Breast epithelium (tissue), 4 donors: Measurements from ENCODE around the gene MTRF1. TPM values are rescaled to one million over a fixed set of nuclear protein-coding genes. Genes with fewer than 3 reads are reported as not detected.
A peak's percentile ranks its signal among the peaks of the same experiment; 100 is the strongest.

Experiments used
- DNase-seq, 2 donors: peaks; one replicate each; pipeline ENCODE4 v3.0.0-alpha.2; 2019; ENCODE audit warnings: low spot score in 2 of 2
- H3K27ac ChIP-seq, 2 donors: fragments of 200-600 bp; sonication (generic) in 1 of 2; one replicate each; pipeline ENCODE4 v1.5.1; 2016 to 2019; ENCODE audit warnings: mild to moderate bottlenecking in 1 of 2
- H3K27me3 ChIP-seq, 2 donors: fragments of 200-600 bp; sonication (generic) in 1 of 2; one replicate each; pipeline versions ENCODE4 v1.5.1 to v1.6.0; 2017 to 2019; ENCODE audit warnings: control low read depth in 1 of 2, mild to moderate bottlenecking in 1 of 2
- H3K36me3 ChIP-seq: fragments of 200-600 bp; one replicate; pipeline ENCODE4 v1.5.1; 2019
- H3K4me1 ChIP-seq, 2 donors: fragments of 200-600 bp; sonication (generic); one replicate each; pipeline ENCODE4 v1.5.1; 2016 to 2019; ENCODE audit warnings: control low read depth in 1 of 2
- H3K4me3 ChIP-seq, 3 donors: fragments of 200-600 bp; sonication (generic); 1 replicate in 2 of 3; 2 replicates in 1 of 3; pipeline ENCODE4 v1.5.1; 2016 to 2019; ENCODE audit warnings: mild to moderate bottlenecking in 3 of 3, moderate library complexity in 2 of 3
- H3K9me3 ChIP-seq, 2 donors: fragments of 200-600 bp; sonication (generic) in 1 of 2; one replicate each; pipeline ENCODE4 v1.5.1; 2016 to 2019; ENCODE audit warnings: control low read depth in 1 of 2
- POLR2A ChIP-seq: fragments of 450-650 bp; IDR thresholded peaks from one replicate; pipeline ENCODE4 v1.6.1; 2016; ENCODE audit warnings: antibody characterized with exemption, mild to moderate bottlenecking, moderate library complexity
- POLR2AphosphoS5 ChIP-seq, 3 donors: sonication (generic); formaldehyde crosslinking; IDR thresholded peaks; one replicate each; pipeline ENCODE4 v1.6.1; 2017; ENCODE audit warnings: antibody characterized with exemption in 3 of 3
- intact Hi-C: fragments of 100-400 bp; cut with DNase I; formaldehyde crosslinking; loops from one replicate; pipeline ENCODE4 v1.15.1; 2023; ENCODE audit warnings: low total_unique reads
- total RNA-seq, 3 donors: library from RNA; depleted of rRNA; stranded (reverse); fragments of >200 nt; gene quantifications; one replicate each; pipeline ENCODE4 v1.1.0, GENCODE V29; 2016
- TF ChIP-seq, protein P1 (sequence below), 3 donors: fragments of 450-650 bp; IDR thresholded peaks; one replicate each; pipeline ENCODE4 v1.5.1; 2016 to 2017; ENCODE audit warnings: antibody characterized with exemption in 3 of 3, mild to moderate bottlenecking in 3 of 3, moderate library complexity in 3 of 3

MTRF1 gene
- total RNA-seq, 3 donors from 2014 or later, result 10.4 to 18.6 (median 12.8) TPM

DNA sequence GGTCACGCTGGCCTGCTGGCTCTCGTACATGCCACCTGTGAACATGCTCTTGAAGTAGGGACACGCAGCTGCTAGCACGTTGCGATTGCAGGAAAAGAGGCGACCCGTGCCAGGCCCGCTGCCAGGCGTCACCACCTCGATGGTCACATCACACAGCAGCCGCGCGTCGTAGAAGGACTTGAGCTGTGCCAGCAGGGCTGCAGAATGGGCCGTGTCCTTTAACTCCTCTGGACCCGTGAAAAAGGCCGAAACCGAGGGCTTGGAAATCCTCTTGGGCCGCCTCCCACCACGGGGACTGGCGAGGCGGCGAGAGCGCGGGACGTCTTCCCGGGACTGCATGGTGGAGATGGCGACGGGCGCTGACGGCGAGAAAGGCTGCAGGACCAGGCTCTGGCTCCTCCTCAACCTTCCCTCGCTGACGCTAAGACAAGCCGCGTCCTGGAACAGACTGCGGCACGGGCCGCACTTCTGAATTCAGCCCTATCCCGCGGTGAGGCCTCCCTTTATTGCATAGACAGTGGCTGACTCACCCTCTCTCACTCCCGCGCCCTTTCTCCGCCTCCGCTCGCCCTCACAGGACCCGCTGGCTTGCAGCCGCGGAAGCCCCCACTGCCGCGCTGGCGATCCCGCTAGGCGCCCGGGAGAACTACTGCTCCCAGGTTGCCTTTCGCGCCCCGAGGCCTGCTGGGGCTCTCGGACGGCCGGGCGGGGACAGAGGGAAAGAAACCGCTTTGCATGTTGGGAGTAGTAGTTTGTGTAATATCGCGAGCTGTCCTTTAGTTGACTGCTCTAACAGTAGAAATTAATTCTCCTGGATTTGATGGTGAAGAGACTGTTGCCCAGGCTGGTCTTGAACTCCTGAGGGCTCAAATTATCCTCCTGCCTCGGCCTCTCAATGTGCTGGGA is 69.2 kb downstream of the MTRF1 start, which contains the start of gene KBTBD7:
Gene KBTBD7 (minus strand): TSS at position 651 of the 906 bp plus-strand sequence. CDS start 312 bp downstream, at position 339.
- intact Hi-C loops, result no loop called here

DNA sequence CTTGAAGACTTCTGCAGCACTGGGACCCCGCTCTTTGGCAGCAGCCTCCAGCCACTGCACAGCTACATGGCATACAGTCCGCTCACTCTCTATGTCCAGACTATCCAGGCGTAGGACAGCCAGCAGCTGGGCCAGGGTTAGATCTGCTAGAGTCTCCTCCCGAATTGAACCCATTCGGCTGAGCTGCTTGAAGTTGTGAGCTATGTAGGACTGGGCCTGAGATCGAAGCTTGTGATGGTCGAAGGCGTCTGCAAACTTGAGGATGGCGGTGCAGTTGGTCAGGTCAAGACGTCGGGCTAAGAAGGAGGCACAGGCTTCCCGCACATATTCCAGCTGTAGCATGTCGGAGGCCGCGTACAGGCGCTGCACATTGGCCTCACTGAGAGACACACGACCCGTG is 69.9 kb downstream of the MTRF1 start:
- H3K27ac ChIP-seq, result no peak overlapping the region
- no peak for DNase-seq
- no peak for TF ChIP-seq POLR2AphosphoS5 (IDR thresholded peaks at IDR 0.05)
- TF ChIP-seq, protein P1, sequence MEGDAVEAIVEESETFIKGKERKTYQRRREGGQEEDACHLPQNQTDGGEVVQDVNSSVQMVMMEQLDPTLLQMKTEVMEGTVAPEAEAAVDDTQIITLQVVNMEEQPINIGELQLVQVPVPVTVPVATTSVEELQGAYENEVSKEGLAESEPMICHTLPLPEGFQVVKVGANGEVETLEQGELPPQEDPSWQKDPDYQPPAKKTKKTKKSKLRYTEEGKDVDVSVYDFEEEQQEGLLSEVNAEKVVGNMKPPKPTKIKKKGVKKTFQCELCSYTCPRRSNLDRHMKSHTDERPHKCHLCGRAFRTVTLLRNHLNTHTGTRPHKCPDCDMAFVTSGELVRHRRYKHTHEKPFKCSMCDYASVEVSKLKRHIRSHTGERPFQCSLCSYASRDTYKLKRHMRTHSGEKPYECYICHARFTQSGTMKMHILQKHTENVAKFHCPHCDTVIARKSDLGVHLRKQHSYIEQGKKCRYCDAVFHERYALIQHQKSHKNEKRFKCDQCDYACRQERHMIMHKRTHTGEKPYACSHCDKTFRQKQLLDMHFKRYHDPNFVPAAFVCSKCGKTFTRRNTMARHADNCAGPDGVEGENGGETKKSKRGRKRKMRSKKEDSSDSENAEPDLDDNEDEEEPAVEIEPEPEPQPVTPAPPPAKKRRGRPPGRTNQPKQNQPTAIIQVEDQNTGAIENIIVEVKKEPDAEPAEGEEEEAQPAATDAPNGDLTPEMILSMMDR (IDR thresholded peaks at IDR 0.05), result no peak
- TF ChIP-seq POLR2A, result no peak

More for the DNA sequence above, 69.2 kb downstream of the MTRF1 start, which contains the start of gene KBTBD7:
- no peaks in the 10 kb centered on the region for H3K4me1 ChIP-seq
- H3K9me3 ChIP-seq, result no peaks in the 10 kb centered on the region
- peak within 1 kb of the TSS; percentile 71 to 83 (median 77) for H3K4me3 ChIP-seq
- no peaks in the 10 kb centered on the region for H3K36me3 ChIP-seq
- peak within 1 kb of the TSS; percentile 86 for H3K27ac ChIP-seq
- no peaks in the 10 kb centered on the region for H3K27me3 ChIP-seq
- DNase-seq, result peak; percentile 85 to 86
- TF ChIP-seq POLR2AphosphoS5 (IDR thresholded peaks at IDR 0.05), result peak; percentile 62 to 70 (median 67)
- TF ChIP-seq, protein P1 (IDR thresholded peaks at IDR 0.05), result peak in 1 of 3 donors; percentile 29
- peak; percentile 35 for TF ChIP-seq POLR2A

DNA sequence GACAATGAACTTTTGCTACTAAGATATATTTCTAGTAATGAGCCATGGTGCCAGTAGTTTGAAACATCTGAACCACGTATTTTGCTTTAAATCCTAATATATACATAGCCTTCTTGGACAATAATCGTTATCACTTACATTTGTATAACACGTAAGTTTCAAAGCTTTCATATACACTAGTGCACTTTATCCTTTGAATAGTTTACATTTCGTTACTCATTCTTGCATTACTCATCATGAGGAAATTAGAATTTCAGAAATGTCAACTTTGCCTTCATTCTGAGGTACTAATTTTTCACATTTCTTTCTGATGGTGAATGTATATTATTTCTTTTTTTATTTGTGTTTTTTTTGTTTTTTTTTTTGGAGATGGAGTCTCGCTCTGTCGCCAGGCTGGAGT is 74.8 kb downstream of the MTRF1 start:
- H3K4me1 ChIP-seq, result no peaks in the 10 kb centered on the region
- H3K27ac ChIP-seq, result no peak overlapping the region
- H3K27me3 ChIP-seq, result no peaks in the 10 kb centered on the region
- H3K4me3 ChIP-seq, result no peak overlapping the region
- no peak for DNase-seq
- intact Hi-C loops, result no loop called here
- no peaks in the 10 kb centered on the region for H3K9me3 ChIP-seq
- TF ChIP-seq, protein P1 (IDR thresholded peaks at IDR 0.05), result no peak
- TF ChIP-seq POLR2A (no peak), POLR2AphosphoS5 (IDR thresholded peaks at IDR 0.05) (no peak)
- no peaks in the 10 kb centered on the region for H3K36me3 ChIP-seq

More for the DNA sequence above, 69.9 kb downstream of the MTRF1 start:
- Histone ChIP-seq H3K4me3 (peak overlapping the region; percentile 71 to 83 (median 77)), H3K36me3 (no peaks in the 10 kb centered on the region), H3K4me1 (no peaks in the 10 kb centered on the region), H3K9me3 (no peaks in the 10 kb centered on the region), H3K27me3 (no peaks in the 10 kb centered on the region)
- intact Hi-C loops, result no loop called here

DNA sequence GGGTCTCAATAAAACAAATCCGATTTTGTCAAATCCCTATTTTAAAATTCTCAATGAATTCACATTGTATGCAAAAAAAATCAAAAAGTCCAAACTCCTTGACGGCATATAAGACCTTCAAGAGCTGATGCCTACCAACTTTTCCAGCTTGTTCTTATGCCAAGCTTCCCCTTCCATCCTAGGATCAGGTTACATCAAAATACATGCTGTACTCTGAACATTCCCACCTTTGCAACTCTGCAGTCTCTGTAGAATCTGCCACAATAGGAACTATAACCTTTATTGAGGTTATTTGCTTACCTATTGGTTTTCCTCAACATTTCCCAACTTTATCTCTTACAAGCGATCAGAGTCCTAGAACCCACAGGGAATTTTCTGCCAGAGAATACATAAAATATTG is 76.9 kb downstream of the MTRF1 start:
- no peak for DNase-seq
- H3K9me3 ChIP-seq, result no peaks in the 10 kb centered on the region
- H3K4me3 ChIP-seq, result no peak overlapping the region
- H3K27ac ChIP-seq, result no peak overlapping the region
- intact Hi-C loops, result no loop called here
- H3K36me3 ChIP-seq, result no peaks in the 10 kb centered on the region
- TF ChIP-seq POLR2AphosphoS5 (IDR thresholded peaks at IDR 0.05), result no peak
- no peak for TF ChIP-seq POLR2A
- TF ChIP-seq, protein P1 (IDR thresholded peaks at IDR 0.05), result no peak
- H3K4me1 ChIP-seq, result no peaks in the 10 kb centered on the region
- H3K27me3 ChIP-seq, result no peaks in the 10 kb centered on the region

DNA sequence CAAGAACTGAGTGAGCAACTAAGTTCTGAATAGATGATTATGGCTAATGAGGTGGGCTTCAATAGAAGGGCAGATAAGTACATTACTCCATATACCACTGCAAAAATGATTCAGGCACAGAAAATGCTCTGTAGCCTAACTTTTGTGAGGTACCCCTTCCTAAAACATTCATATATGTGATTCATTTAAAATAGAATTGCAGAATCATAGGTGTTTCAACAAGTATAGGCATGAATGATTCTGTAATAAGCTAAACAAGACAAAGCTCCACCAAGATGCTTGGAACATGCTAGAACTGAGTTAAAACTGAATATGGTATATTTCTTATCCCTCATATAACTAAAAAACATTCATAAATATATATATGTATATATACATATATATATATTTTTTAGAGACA is 81.1 kb downstream of the MTRF1 start:
- H3K27ac ChIP-seq, result no peak overlapping the region
- H3K27me3 ChIP-seq, result no peaks in the 10 kb centered on the region
- H3K9me3 ChIP-seq, result no peaks in the 10 kb centered on the region
- intact Hi-C loops, result no loop called here
- H3K4me3 ChIP-seq, result no peak overlapping the region
- TF ChIP-seq POLR2A (no peak), POLR2AphosphoS5 (IDR thresholded peaks at IDR 0.05) (no peak)
- TF ChIP-seq, protein P1 (IDR thresholded peaks at IDR 0.05), result no peak
- no peak for DNase-seq
- H3K4me1 ChIP-seq, result no peaks in the 10 kb centered on the region
- no peaks in the 10 kb centered on the region for H3K36me3 ChIP-seq
